ENCODE measurements around the gene BORCS5.

Gene BORCS5

GRCh38 chr12:12436831-12437345, 80.0 kb downstream of the BORCS5 start:
- no peak for DNase-seq

- DNase-seq = peak; percentile 83
Observed at GRCh38 chr12:12439636-12440035, 82.8 kb downstream of the BORCS5 start.

GRCh38 chr12:12440784-12441428, 84.0 kb downstream of the BORCS5 start:
- DNase-seq = no peak

GRCh38 chr12:12441429-12441807, 84.5 kb downstream of the BORCS5 start:
- DNase-seq = no peak

GRCh38 chr12:12441843-12442461, 85.1 kb downstream of the BORCS5 start:
- DNase-seq = no peak

GRCh38 chr12:12442548-12443071, 85.7 kb downstream of the BORCS5 start:
- peak; percentile 59 for DNase-seq

- no peak for DNase-seq
Observed at GRCh38 chr12:12443431-12443878, 86.6 kb downstream of the BORCS5 start.

GRCh38 chr12:12445165-12445881, 88.4 kb downstream of the BORCS5 start:
- no peak for DNase-seq

- DNase-seq = no peak
Observed at GRCh38 chr12:12445882-12446181, 89.0 kb downstream of the BORCS5 start.

GRCh38 chr12:12446786-12447185, 89.9 kb downstream of the BORCS5 start:
- DNase-seq = no peak

GRCh38 chr12:12447236-12447635, 90.4 kb downstream of the BORCS5 start:
- DNase-seq = no peak

GRCh38 chr12:12447837-12448236, 91.0 kb downstream of the BORCS5 start:
- no peak for DNase-seq

- no peak for DNase-seq
Observed at GRCh38 chr12:12449533-12450025, 92.7 kb downstream of the BORCS5 start.

GRCh38 chr12:12450043-12450471, 93.2 kb downstream of the BORCS5 start:
- no peak for DNase-seq

- no peak for DNase-seq
Observed at GRCh38 chr12:12451098-12451497, 94.2 kb downstream of the BORCS5 start.

GRCh38 chr12:12452326-12452902, 95.5 kb downstream of the BORCS5 start:
- DNase-seq = no peak

GRCh38 chr12:12453635-12454034, 96.8 kb downstream of the BORCS5 start:
- DNase-seq = no peak

- DNase-seq = no peak
Observed at GRCh38 chr12:12454315-12454714, 97.4 kb downstream of the BORCS5 start.

- no peak for DNase-seq
Observed at GRCh38 chr12:12456637-12457036, 99.8 kb downstream of the BORCS5 start.

GRCh38 chr12:12460935-12461922, 104.4 kb downstream of the BORCS5 start:
- DNase-seq = no peak

- DNase-seq = no peak
Observed at GRCh38 chr12:12461923-12462315, 105.0 kb downstream of the BORCS5 start.

- DNase-seq = no peak
Observed at GRCh38 chr12:12465522-12465921, 108.6 kb downstream of the BORCS5 start.
